Liver (tissue), 9 donors: ENCODE data around the gene ZEB1. TPM values are rescaled to one million over a fixed set of nuclear protein-coding genes. Genes with fewer than 3 reads are reported as not detected.

ENCODE experiments used
- DNase-seq: peaks from one replicate; pipeline ENCODE4 v3.0.0-alpha.2; 2017; ENCODE audit warnings: low spot score
- H3K27ac ChIP-seq, 2 donors: one replicate each; pipeline ENCODE4 v1.7.0; 2013; ENCODE audit warnings: inconsistent platforms in 2 of 2, low read length in 2 of 2, control low read depth in 1 of 2, low read depth in 1 of 2, mild to moderate bottlenecking in 1 of 2
- H3K27me3 ChIP-seq, 4 donors: one replicate each; pipeline versions ENCODE4 v1.6.1 to v1.7.0; 2013; ENCODE audit warnings: low read length in 3 of 4, inconsistent platforms in 1 of 4, mild to moderate bottlenecking in 1 of 4, moderate library complexity in 1 of 4; ENCODE audit not compliant: control insufficient read depth in 4 of 4, insufficient read depth in 4 of 4
- H3K36me3 ChIP-seq, 4 donors: one replicate each; pipeline versions ENCODE4 v1.6.1 to v1.7.0; 2013; ENCODE audit warnings: low read length in 3 of 4, mild to moderate bottlenecking in 3 of 4, low read depth in 1 of 4, moderate library complexity in 1 of 4; ENCODE audit not compliant: control insufficient read depth in 4 of 4, insufficient read depth in 3 of 4
- H3K4me1 ChIP-seq, 4 donors: one replicate each; pipeline versions ENCODE4 v1.6.1 to v1.7.0; 2013; ENCODE audit warnings: low read length in 3 of 4, mild to moderate bottlenecking in 3 of 4, moderate library complexity in 1 of 4; ENCODE audit not compliant: control insufficient read depth in 4 of 4, insufficient read depth in 4 of 4
- H3K4me3 ChIP-seq, 3 donors: one replicate each; pipeline versions ENCODE4 v1.6.1 to v1.7.0; 2013; ENCODE audit warnings: low read length in 3 of 3, control low read depth in 1 of 3, low read depth in 1 of 3, mild to moderate bottlenecking in 1 of 3
- H3K9ac ChIP-seq, 2 donors: one replicate each; pipeline ENCODE4 v1.7.0; 2013; ENCODE audit warnings: low read length in 2 of 2, mild to moderate bottlenecking in 2 of 2, moderate library complexity in 2 of 2, control low read depth in 1 of 2, low read depth in 1 of 2
- H3K9me3 ChIP-seq, 4 donors: one replicate each; pipeline versions ENCODE4 v1.6.1 to v1.7.0; 2013; ENCODE audit warnings: low read length in 3 of 4; ENCODE audit not compliant: control insufficient read depth in 4 of 4
- ATF3 ChIP-seq: IDR thresholded peaks from 2 replicates; pipeline ENCODE4 v1.6.1; 2016; ENCODE audit warnings: antibody characterized with exemption
- EGR1 ChIP-seq, 2 donors: IDR thresholded peaks; 2 replicates each; pipeline ENCODE4 v1.6.1; 2016 to 2018; ENCODE audit warnings: antibody characterized with exemption in 2 of 2, low read depth in 2 of 2
- FOXA1 ChIP-seq: IDR thresholded peaks from 2 replicates; pipeline ENCODE4 v1.6.1; 2016; ENCODE audit warnings: antibody characterized with exemption
- FOXA2 ChIP-seq: IDR thresholded peaks from 2 replicates; pipeline ENCODE4 v1.6.1; 2016; ENCODE audit warnings: antibody characterized with exemption
- GABPA ChIP-seq, 2 donors: IDR thresholded peaks in 1 of 2; conservative IDR thresholded peaks in 1 of 2; 2 replicates each; pipeline ENCODE4 v1.6.1; 2016; ENCODE audit warnings: antibody characterized with exemption in 2 of 2, mild to moderate bottlenecking in 1 of 2, moderate library complexity in 1 of 2
- HNF4A ChIP-seq, 2 donors: conservative IDR thresholded peaks; 2 replicates each; pipeline ENCODE4 v1.6.1; 2016; ENCODE audit warnings: antibody characterized with exemption in 2 of 2, mild to moderate bottlenecking in 2 of 2
- HNF4G ChIP-seq: IDR thresholded peaks from 2 replicates; pipeline ENCODE4 v1.6.1; 2016; ENCODE audit warnings: antibody characterized with exemption
- JUND ChIP-seq, 2 donors: IDR thresholded peaks; 2 replicates each; pipeline ENCODE4 v1.6.1; 2016; ENCODE audit warnings: antibody characterized with exemption in 2 of 2
- MAX ChIP-seq: IDR thresholded peaks from 2 replicates; pipeline ENCODE4 v1.6.1; 2016; ENCODE audit warnings: antibody characterized with exemption
- RAD21 ChIP-seq, 2 donors: IDR thresholded peaks; 2 replicates each; pipeline ENCODE4 v1.6.1; 2016; ENCODE audit warnings: antibody characterized with exemption in 2 of 2, mild to moderate bottlenecking in 2 of 2
- REST ChIP-seq: IDR thresholded peaks from 2 replicates; pipeline ENCODE4 v1.6.1; 2016; ENCODE audit warnings: antibody characterized with exemption, mild to moderate bottlenecking
- RXRA ChIP-seq, 2 donors: IDR thresholded peaks; 2 replicates each; pipeline ENCODE4 v1.6.1; 2017 to 2018; ENCODE audit warnings: antibody characterized with exemption in 2 of 2, mild to moderate bottlenecking in 1 of 2
- SP1 ChIP-seq: IDR thresholded peaks from 2 replicates; pipeline ENCODE4 v1.6.1; 2018; ENCODE audit warnings: antibody characterized with exemption, mild to moderate bottlenecking
- TAF1 ChIP-seq: conservative IDR thresholded peaks from 2 replicates; pipeline ENCODE4 v1.6.1; 2016; ENCODE audit warnings: antibody characterized with exemption, mild to moderate bottlenecking
- YY1 ChIP-seq: IDR thresholded peaks from 2 replicates; pipeline ENCODE4 v1.6.1; 2016; ENCODE audit warnings: antibody characterized with exemption, mild to moderate bottlenecking
- ZBTB33 ChIP-seq: IDR thresholded peaks from 2 replicates; pipeline ENCODE4 v1.6.1; 2016; ENCODE audit warnings: antibody characterized with exemption
- WGBS: extraction: QIAGEN DNeasy Blood & Tissue Kit; methylation state at CpG from one replicate; pipeline ENCODE4 v1.1.7; 2013; 5-methylcytosine and 5-hydroxymethylcytosine counted together
- polyA plus RNA-seq, 2 donors: library from polyadenylated mRNA; stranded (reverse) in 1 of 2; unstranded in 1 of 2; fragments of 200-250 nt in 1 of 2; fragments of >200 nt in 1 of 2; fragmentation: Nextera tagmentation in 1 of 2; extraction: Ambion mirVana in 1 of 2; gene quantifications; one replicate each; pipeline versions ENCODE4 v1.2.1 to v1.2.3, GENCODE V29; 2013 to 2015
- total RNA-seq, 2 donors: library from RNA; depleted of rRNA; stranded (reverse); fragments of >200 nt; gene quantifications; one replicate each; pipeline ENCODE4 v1.2.3, GENCODE V29; 2014
- TF ChIP-seq, protein P1 (sequence below): fragments of 150-350 bp; IDR thresholded peaks from 2 replicates; pipeline ENCODE4 v1.5.1; 2017; ENCODE audit warnings: improper control_type of control experiment, low read depth, low read length; ENCODE audit not compliant: missing input control
- donor health status: healthy.
- donor health status: healthy.
- donor health status: healthy.
- donor health status: healthy.
- donor health status: healthy.

Gene ZEB1
- total and polyA plus RNA-seq, 4 donors = 3.2 to 19.6 (median 6.5) TPM

- Histone ChIP-seq H3K4me3 (no peak overlapping the region), H3K27ac (no peak overlapping the region), H3K9ac (no peak overlapping the region), H3K9me3 (no peaks in the 10 kb centered on the region), H3K4me1 (peaks cover 0 to 4% (median 1%) of the 10 kb centered on the region in 4 donors), H3K36me3 (no peaks in the 10 kb centered on the region), H3K27me3 (no peaks in the 10 kb centered on the region)
- TF ChIP-seq ATF3 (no peak), REST (no peak), TAF1 (no peak), GABPA (IDR thresholded peaks at IDR 0.05 in 1 of 2, conservative IDR thresholded peaks at IDR 0.05 in 1 of 2) (no peak), RAD21 (IDR thresholded peaks at IDR 0.05) (no peak), HNF4G (no peak), RXRA (IDR thresholded peaks at IDR 0.05) (no peak), ZBTB33 (no peak), SP1 (no peak)
- TF ChIP-seq, protein P1, sequence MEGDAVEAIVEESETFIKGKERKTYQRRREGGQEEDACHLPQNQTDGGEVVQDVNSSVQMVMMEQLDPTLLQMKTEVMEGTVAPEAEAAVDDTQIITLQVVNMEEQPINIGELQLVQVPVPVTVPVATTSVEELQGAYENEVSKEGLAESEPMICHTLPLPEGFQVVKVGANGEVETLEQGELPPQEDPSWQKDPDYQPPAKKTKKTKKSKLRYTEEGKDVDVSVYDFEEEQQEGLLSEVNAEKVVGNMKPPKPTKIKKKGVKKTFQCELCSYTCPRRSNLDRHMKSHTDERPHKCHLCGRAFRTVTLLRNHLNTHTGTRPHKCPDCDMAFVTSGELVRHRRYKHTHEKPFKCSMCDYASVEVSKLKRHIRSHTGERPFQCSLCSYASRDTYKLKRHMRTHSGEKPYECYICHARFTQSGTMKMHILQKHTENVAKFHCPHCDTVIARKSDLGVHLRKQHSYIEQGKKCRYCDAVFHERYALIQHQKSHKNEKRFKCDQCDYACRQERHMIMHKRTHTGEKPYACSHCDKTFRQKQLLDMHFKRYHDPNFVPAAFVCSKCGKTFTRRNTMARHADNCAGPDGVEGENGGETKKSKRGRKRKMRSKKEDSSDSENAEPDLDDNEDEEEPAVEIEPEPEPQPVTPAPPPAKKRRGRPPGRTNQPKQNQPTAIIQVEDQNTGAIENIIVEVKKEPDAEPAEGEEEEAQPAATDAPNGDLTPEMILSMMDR = no peak
- 93% methylated on average over 3 of the region's 3 CpGs for WGBS
- no peak for DNase-seq
Observed at GRCh38 chr10:31372439-31372838, 53.4 kb downstream of the ZEB1 start.

DNA sequence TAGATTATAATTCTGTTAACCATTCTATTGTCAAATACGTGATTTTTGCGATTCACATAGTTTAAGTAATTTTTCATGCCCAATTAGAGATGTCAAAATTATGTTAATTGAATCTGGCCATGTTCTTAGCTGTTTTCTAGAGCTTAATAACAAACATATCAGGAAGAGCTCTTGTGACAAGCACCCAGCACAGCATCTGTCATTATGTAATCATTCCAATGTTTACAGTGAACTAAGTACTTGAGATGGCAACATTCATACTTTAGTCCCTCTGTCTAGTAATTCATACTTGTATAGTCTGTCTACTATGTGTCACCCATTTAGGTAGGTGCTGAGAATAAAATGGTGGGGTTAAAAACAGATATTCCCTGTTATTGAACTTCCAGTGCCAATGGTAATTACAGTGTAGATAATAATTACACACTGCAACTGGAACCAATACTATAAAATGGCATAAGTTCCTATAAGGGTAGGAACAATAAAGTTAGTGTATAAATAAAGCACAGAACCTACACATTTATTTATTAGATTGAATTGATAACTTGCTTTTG lies 55.2 kb downstream of the ZEB1 start:
- H3K27ac ChIP-seq = no peak overlapping the region
- no peak overlapping the region for H3K9ac ChIP-seq
- DNase-seq = no peak
- peaks cover 0 to 4% (median 1%) of the 10 kb centered on the region in 4 donors for H3K4me1 ChIP-seq
- H3K4me3 ChIP-seq = no peak overlapping the region
- H3K9me3 ChIP-seq = no peaks in the 10 kb centered on the region
- H3K36me3 ChIP-seq = no peaks in the 10 kb centered on the region
- 89% methylated on average over 2 of the region's 2 CpGs for WGBS
- no peaks in the 10 kb centered on the region for H3K27me3 ChIP-seq
- no peak for TF ChIP-seq YY1
- no peak for TF ChIP-seq EGR1 (IDR thresholded peaks at IDR 0.05; ENCODE audit: low read depth in 2 of 2)
- TF ChIP-seq HNF4A (conservative IDR thresholded peaks at IDR 0.05) = no peak
- TF ChIP-seq HNF4G = no peak
- no peak for TF ChIP-seq SP1
- TF ChIP-seq GABPA (IDR thresholded peaks at IDR 0.05 in 1 of 2, conservative IDR thresholded peaks at IDR 0.05 in 1 of 2) = no peak
- TF ChIP-seq RAD21 (IDR thresholded peaks at IDR 0.05) = no peak
- no peak for TF ChIP-seq ATF3
- no peak for TF ChIP-seq TAF1
- no peak for TF ChIP-seq JUND (IDR thresholded peaks at IDR 0.05)
- TF ChIP-seq FOXA2 = no peak
- TF ChIP-seq RXRA (IDR thresholded peaks at IDR 0.05) = no peak
- no peak for TF ChIP-seq MAX
- TF ChIP-seq REST = no peak
- TF ChIP-seq FOXA1 = no peak
